HG03342 (cell line): ENCODE data around the gene IQCE.

Experiments
- ATAC-seq: cut with Tn5 transposase; IDR thresholded peaks from one replicate; pipeline ENCODE4 v1.9.1; 2021; ENCODE audit warnings: mild to moderate bottlenecking, moderate library complexity; ENCODE audit not compliant: unreplicated experiment

IQCE gene

DNA sequence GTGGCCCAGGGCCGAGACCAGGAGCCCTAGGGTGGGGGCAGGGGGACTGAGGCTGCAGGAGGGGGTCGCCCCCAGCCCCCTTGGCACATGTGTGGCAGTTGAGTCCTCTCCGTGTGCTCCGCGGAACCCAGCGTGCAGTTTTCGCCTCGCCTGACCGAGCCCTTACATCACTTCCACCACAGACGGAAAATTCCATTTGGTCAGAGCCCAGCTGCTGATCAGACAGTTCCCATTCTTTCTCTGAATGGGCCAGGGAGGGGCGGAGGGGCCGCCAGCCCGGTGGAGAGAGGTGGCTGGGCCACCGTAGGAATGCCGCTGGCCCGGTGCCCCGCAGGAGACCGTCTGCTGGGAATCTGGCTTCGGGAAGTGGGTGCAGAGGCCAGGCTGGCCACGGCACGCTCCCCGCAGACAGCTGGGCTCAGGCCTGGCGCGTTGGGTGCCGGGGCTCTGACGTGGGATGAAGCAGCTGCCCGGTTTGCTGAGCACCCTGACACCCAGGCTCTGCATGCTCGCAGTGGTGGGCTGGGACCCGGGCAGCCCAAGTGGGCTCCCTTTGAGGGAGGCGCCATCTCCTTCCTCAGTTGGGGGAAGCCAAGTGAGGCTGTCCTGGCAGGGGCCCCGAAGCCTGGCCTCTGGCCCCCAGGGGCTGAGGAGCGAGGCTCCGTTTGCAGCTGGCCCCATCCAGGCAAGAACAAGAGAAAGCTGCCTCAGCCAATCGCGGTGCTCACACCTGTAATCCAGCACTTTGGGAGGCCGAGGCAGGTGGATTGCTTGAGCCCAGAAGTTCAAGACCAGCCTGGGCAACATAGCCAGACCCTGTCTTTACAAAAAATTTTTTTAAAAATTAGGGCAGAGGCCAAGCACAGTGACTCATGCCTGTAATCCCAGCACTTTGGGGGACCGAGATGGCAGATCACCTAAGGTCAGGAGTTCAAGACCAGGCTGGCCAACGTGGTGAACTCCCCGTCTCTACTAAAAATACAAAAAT is 82.9 kb downstream of the IQCE start:
- ATAC-seq: peak; percentile 48

DNA sequence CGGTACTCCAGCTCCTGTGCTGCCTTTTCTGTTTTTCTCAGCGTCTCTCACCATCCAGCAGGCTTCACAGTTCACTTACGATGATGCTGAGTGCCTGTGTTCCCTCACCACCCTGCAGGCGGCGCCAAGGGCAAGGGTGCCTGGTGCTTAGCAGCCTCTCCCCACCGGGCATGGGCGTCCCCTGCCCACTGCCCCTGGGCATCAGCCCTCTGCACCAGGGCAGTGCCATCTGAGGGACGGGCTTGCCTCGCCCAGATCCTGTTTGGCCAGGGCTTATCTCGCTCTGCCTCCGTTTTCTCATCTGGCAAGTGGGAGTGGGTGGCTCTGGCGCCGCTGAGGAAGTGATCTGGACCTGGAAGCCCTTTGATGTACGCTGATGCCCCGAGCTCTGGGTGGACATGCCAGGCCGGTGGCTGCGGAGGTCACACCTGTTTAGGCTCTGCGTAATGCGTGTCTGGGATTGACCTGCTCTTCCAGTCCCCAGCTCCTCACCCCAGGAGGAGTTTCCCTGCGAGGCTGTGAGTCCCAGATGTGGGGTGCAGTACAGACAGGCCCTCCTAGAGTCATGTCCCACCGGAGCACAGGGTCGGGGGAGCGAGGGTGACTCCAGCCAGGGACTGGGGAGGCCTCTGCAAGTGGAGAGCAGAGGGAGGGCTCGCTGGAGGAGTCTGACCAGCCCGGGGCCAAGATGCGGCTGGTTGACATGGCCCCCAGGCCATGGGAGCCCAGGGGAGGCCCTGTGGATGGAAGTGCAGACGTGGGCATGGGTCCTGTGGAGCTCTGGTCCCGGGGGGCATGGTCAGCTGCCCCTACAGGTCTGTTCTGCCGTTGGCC is 84.8 kb downstream of the IQCE start:
- ATAC-seq: no peak

DNA sequence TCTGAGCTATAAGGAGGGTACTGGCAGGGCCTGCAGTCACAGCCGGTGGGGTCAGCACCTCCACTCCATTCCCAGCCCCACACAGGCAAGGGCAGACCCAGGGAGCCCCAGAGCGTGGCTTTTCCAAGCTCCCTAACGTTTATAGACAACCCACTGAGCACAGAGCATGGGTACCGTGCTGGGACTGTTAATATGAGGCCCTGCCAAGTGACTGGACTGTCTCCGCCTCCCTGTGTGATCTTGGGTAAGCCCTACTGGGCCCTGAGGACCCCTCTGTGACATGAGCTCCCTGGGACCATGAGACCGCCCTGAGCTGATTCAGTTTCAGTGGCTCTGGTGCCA is 85.4 kb downstream of the IQCE start:
- ATAC-seq: no peak

DNA sequence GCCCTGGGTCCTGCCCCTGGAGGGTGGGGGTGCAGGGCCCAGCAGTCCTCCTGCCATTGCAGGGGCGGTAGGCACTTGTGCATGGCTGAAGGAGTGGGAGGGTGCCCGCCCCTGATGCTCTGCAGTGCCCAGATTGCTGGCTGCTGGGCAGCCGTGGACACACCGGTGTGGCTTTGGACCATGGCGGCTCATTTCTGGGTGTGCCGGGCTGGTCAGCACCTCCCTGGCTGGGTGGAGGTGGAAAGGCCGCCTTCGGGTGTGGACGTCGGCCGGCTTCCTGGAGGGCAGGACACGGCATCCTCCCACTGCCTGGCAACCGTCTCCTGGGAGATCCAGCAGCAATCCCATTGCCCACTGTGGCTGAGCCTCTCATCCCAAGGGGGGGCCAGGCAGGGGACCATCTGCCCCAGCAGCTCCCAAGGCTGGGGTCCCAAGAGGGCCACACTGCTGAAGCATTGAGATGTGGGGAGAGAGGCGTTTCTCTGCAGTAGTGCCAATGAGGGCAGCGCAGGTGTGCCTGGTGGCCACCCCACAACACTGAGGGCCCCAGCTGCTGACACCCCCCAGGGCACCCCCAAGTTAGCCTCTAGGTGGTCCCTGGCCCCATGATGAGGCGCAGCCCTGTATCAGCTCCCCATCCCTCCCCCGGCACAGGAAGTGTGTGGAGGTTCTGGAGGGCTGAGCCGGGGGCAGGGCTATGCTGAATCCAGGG is 85.9 kb downstream of the IQCE start:
- no peak for ATAC-seq

DNA sequence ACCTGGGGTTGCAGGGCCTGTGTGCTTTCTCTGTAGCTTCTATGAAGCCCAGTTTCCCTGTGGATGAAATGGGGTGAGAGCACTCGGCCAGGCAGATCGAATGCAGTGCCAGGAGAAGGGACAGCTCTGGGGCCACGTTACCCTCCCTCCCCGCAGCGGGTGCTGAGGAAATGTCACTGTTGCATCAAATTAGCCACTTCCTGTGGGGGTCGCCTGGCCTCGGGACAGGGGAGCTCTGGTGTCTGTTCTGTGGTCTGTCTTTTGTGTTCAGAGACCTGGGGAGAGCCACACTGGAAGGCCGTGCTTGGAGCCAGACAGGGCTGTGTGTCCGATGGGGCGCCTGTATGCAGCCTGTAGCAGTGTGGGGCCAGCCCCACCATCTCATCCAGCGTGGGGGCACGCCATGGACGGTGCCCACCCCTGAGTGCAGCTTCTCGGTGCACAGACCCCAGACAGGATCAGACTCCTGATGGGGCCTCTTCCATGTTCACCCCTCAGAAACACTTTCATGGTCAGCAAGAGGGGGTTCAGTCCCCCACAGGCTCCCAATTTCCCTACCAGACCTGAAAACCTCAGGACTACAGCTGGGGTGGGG is 86.6 kb downstream of the IQCE start:
- ATAC-seq: no peak

DNA sequence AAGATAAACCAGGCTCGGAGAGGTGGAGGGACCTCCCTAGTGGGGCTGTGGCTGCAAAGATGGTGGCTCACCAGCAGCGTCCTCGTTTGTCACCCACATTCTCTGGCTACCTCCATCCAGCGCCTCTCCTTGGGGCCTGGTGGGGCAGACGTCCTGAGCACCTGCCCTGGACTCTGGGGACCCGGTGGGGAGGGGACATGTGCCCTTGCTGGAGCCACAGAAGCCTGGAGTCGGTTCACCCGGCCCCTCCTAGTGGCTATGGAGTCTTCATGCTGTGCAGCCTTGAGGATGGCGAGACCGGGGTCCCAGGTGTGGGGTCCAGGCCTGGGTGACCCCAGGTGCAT is 87.5 kb downstream of the IQCE start:
- ATAC-seq: no peak

DNA sequence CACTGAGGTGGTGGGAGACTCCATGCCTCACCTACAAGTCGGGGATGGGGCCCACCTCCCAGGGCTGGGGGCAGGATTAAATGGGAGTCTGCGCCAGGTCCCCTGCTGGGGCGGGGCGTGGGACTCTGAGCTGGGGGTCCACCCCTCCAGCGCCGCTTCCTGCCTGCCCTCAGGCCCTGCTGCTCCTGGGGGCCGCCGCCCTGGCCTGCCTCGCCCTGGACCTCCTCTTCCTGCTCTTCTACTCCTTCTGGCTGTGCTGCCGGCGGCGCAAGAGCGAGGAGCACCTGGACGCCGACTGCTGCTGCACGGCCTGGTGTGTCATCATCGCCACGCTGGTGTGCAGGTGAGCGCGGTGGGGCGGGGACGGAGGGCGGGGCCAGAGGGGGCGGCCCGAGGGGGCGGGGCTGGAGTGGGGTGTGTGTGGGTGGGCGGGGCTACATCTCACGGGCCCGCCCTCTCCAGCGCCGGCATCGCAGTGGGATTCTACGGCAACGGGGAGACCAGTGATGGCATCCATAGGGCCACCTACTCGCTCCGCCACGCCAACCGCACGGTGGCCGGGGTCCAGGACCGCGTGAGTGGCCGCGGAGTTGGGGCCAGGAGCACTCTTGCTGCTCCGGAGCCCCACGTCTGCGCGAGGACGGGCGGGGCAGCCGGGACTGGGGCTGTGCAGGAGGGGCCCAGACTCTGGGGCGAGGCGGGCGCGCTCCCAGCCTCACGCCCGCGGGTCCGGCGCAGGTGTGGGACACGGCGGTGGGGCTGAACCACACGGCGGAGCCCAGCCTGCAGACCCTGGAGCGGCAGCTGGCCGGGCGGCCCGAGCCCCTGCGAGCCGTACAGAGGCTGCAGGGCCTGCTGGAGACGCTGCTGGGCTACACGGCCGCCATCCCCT is 88.1 kb downstream of the IQCE start:
- no peak for ATAC-seq

DNA sequence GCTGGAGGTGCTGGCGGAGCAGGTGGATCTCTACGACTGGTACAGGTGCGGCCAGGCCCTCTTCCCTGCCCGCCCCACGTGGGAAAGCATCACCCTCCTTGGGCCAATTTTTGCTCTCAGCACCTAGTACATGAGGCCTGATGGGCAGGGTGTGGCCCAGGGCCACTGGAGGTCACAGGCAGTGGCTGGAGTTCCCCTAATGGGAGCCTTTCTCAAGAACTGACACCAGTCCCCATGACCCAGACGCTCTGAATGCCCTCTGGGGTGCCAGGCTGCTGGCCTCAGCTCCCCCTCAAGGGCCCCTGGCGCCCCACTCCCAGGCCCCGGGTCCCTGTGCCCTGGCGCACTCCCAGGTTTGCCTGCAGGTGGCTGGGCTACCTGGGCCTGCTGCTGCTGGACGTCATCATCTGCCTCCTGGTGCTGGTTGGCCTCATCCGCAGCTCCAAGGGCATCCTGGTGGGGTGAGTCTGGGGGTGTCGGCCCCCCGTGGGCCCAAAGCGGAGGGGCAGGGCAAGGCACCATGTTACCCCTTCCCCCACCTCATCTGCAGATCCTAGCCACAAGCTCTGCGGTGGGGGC is 88.9 kb downstream of the IQCE start:
- no peak for ATAC-seq

DNA sequence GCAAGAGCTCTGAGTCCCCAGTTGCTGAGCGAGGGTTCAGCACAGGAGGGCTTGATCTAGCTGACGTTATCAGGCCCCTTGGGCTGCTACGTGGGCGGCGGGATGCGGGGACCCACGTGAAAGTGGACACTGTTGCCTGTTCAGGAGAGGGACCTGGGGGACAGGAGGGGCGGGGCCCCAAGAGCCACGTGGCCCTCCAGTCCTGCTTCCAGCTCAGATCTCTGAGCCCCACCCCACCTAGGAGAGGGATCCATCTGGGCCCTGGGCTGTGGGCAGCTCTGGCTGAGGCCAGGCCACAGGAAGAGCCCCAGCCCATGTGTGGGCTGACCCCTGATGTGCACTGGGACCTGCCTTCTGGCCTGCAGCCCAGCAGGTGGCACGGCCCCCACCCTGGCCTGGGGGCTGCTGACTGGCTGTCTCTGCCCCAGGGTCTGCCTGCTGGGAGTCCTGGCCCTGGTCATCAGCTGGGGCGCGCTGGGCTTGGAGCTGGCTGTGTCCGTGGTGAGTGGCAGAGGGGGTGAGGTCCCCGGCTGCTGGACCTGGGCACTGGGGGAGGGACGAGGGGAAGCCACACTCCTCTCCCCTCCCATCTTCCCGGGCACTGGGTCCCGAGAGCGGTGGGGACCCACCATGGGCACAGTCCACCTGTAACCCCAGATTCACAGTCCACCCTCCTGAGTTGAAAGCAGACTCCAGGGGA is 90.5 kb downstream of the IQCE start:
- no peak for ATAC-seq

DNA sequence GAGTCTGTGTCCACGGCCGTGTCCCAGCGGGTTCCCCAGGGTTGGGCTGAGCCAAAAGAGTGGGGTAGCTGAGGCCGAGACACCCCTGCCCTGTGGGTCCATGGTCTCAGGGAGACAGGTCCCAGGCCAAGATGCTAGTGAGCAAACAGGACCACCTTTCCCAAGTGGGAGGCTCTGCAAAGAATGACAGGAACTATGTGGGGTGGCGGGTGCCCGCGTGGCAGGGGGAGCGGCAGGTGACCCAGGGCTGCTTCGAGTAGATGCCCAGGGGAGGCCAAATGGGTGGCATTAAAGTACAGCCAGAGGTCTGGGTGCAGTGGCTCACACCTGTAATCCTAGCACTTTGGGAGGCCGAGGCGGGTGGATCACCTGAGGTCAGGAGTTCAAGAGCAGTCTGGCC is 91.2 kb downstream of the IQCE start:
- no peak for ATAC-seq

DNA sequence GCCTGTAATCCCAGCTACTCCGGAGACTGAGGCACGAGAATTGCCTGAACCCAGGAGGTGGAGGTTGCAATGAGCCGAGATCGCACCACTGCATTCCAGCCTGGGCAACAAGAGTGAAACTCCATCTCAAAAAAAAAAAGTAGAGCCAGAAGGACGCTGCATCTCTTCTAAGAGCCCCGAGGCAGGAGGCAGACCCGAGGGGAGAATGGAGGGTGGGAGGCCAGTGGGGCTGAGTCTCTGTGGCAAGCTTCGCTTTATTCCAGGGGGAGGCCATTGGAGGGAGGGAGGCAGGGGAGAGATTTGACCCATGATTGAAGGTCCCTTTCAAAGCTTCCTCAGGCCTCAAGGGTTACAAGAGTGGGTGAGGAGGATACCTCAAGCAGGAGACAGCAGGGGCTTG is 91.7 kb downstream of the IQCE start:
- no peak for ATAC-seq

DNA sequence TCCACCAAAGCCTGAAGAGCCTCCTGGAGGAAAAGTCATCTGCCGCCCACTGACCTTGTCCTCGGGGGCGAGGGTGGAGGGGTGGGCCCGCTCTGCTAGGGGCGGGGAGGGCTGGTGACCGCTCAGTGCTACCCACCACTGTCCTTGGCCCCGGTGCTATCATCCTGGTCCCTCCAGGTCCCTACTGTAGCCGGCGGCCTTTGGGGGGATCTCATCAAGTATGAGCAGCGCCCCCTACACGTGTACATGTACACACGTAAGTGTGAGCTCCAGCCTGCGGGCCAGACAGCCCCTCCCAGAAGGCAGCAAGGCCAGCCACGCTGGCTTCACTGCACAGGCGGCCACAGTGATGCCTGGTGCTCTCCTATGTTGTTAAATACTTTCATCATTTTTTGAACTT is 92.6 kb downstream of the IQCE start:
- no peak for ATAC-seq

DNA sequence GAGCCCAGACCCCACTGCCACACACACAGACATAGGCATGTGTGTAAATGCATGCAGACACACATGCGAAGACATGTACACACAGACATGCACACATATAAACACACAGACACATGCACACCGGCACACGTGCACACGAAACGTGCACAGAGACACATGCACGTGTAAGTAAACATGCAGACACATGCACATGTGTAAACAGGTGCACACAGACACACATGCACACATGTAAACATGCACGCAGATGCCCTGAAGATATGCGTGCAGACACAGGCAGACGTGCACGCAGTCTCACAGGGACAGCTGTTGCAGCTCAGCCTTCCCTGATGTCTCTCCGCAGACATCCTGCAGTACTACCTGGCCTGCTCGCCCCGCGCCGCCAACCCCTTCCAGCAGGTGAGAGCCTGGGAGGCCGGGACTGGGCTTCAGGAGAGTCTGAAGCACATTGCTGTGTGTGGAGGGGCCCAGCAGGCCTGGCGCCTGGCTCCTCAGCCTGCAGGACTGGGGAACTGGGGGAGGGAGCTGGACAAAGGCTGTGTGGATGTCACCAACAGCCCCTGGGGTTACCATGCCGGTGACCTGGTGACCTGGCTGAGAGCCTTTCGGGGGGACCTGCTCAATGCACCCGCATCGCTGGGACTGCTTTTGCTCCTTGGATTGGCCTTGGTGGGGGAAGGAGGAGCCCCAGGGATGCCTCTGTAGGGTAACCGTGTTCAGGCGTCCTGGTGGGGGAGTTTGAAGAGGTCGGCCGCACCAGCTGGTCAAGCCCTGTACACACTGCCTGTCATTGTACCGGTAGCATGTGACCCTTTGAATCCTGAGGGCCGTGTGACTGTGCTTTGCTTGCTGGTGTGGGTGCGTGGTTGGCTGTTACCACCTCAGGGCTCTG is 93.3 kb downstream of the IQCE start:
- ATAC-seq: no peak

DNA sequence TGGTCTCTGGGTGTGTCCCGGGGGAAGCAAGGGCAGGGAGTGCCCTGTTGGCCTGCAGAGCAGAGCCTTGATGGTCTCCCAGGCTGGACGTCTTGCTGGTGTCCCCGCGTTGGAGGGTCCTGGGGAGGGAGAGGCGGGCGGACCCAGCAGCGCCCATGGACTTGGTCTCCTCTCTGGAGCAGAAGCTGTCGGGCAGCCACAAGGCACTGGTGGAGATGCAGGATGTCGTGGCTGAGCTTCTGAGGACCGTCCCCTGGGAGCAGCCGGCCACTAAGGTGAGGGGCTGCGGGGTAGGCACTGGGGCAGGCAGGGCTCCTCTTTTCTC is 93.9 kb downstream of the IQCE start:
- ATAC-seq: no peak

DNA sequence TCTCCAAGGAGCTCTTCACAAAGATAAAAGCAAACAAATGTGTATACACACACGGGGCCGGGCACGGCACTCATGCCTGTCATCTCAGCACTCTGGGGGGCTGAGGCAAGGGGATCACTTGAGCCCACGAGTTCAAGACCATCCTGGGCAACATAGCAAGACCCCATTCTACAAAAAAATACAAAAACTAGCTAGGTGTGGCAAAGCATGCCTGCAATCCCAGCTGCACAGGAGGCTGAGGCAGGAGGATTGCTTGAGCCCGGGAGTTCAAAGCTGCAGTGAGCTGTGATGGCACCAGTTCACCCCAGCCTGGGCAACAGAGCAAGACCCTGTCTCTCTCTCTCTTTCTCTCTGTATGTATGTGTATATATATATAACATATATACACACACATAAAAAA is 95.3 kb downstream of the IQCE start:
- ATAC-seq: no peak

DNA sequence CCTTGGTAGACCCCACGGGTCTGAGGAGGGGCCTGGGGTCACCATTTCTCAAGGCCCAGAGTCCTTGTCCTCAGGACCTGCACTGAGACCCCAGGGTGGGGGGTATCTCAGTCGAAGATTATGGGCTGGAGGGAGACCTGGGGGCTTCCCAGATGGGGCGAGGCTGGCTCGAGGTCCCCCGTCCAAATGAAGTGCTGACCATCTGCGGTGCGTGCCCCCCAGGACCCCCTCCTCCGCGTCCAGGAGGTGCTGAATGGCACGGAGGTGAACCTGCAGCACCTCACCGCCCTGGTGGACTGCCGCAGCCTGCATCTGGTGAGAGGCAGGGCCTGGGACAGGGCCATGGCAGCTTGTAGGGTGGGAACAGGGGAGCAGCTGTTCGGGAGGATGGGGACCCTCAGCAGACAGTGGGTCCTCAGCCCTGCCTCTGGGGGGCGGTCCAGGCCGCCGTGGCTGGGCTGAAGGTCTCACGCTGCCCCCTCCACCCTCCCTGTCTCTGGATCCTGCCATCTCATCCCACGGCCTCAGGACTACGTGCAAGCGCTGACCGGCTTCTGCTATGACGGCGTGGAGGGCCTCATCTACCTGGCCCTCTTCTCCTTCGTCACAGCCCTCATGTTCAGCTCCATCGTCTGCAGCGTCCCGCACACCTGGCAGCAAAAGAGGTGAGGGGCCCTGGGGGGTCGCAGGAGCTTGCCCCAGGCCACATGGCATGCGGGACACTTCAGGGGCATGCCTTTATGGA is 97.3 kb downstream of the IQCE start:
- no peak for ATAC-seq

DNA sequence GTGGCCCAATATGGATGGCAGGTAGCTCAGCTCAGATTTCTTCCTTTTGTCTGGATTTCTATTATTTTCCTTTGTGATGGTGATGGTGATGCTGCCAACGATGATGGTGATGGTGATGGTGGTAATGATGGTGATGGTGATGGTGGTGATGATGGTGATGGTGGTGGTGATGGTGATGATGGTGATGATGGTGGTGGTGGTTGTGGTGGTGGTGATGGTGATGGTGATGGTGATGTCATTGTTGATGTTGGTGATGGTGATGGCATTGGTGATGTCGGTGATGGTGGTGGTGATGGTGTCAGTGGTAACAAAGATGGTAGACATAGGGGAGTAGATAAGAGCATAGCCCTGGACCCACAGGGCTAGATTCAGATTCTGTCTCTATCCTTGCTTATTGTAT is 98.4 kb downstream of the IQCE start:
- ATAC-seq: no peak
